Muscle of leg (tissue), 11 donors: ENCODE measurements around the gene EGFL8. TPM values are rescaled to one million over a fixed set of nuclear protein-coding genes. Genes with fewer than 3 reads are reported as not detected.

ENCODE experiments used
- DNase-seq: peaks from one replicate; pipeline ENCODE4 v3.0.0; 2013
- H3K27ac ChIP-seq: one replicate; pipeline ENCODE4 v1.5.1; 2013; ENCODE audit warnings: mild to moderate bottlenecking, low read length, control low read depth
- H3K27me3 ChIP-seq: one replicate; pipeline ENCODE4 v1.6.1; 2013; ENCODE audit warnings: low read length; ENCODE audit not compliant: control insufficient read depth, insufficient read depth
- H3K36me3 ChIP-seq: one replicate; pipeline ENCODE4 v1.6.1; 2013; ENCODE audit warnings: low read length; ENCODE audit not compliant: control insufficient read depth, insufficient read depth
- H3K4me1 ChIP-seq: one replicate; pipeline ENCODE4 v1.6.1; 2013; ENCODE audit warnings: low read length; ENCODE audit not compliant: control insufficient read depth, insufficient read depth
- H3K4me3 ChIP-seq: one replicate; pipeline ENCODE4 v1.5.1; 2013; ENCODE audit warnings: low read length, control low read depth
- H3K9me3 ChIP-seq: replicated peaks from 2 replicates; pipeline ENCODE4 v1.6.1; 2013; ENCODE audit warnings: low read depth, low read length; ENCODE audit not compliant: control insufficient read depth
- WGBS: methylation state at CpG from one replicate; pipeline ENCODE4 v1.1.5; 2013; ENCODE audit warnings: missing lambda C conversion rate; ENCODE audit not compliant: insufficient coverage; 5-methylcytosine and 5-hydroxymethylcytosine counted together
- polyA plus RNA-seq, 8 donors: library from polyadenylated mRNA; unstranded; fragments of 120-200 nt; gene quantifications; one replicate each; pipeline versions ENCODE4 v1.2.1 to v1.2.3, GENCODE V29; 2013; ENCODE audit warnings: inconsistent platforms in 1 of 8, low replicate concordance in 1 of 8; ENCODE audit not compliant: insufficient read length in 8 of 8, insufficient read depth in 1 of 8
- total RNA-seq: library from RNA; stranded (reverse); fragments of 120-200 nt; gene quantifications from one replicate; pipeline ENCODE4 v1.2.4, GENCODE V29; 2013

EGFL8 gene
- total and polyA plus RNA-seq, 9 donors = 22.9 to 43.4 (median 28.9) TPM

DNA sequence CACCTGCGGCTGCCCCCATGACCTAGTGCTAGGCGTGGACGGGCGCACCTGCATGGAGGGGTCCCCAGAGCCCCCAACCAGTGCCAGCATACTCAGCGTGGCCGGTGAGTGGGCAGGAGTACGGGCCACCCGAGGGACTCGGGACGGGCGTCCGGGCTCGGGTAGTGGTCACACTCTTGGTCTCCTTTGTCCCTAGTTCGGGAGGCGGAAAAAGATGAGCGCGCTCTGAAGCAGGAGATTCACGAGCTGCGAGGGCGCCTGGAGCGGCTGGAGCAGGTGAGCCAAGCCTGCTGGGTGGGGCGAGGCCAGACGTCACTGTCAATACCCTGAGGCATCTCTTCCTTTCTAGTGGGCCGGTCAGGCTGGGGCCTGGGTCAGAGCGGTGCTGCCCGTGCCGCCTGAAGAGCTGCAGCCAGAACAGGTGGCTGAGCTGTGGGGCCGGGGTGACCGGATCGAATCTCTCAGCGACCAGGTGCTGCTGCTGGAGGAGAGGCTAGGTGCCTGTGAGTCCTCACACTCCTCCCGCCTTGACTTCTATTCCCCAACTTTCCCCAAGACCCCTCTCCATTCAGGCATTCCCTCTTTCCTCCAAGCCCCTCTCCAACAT, 2.9 kb downstream of the EGFL8 start:
- DNase-seq = peak; percentile 12
- H3K4me3 ChIP-seq = no peak overlapping the region
- peaks cover 73% of the 10 kb centered on the region for H3K36me3 ChIP-seq
- H3K9me3 ChIP-seq = no peaks in the 10 kb centered on the region
- 73% methylated on average over 28 of the region's 32 CpGs for WGBS
- H3K27me3 ChIP-seq = no peaks in the 10 kb centered on the region
- peaks cover 3% of the 10 kb centered on the region for H3K4me1 ChIP-seq
- H3K27ac ChIP-seq = peak overlapping the region; percentile 20

DNA sequence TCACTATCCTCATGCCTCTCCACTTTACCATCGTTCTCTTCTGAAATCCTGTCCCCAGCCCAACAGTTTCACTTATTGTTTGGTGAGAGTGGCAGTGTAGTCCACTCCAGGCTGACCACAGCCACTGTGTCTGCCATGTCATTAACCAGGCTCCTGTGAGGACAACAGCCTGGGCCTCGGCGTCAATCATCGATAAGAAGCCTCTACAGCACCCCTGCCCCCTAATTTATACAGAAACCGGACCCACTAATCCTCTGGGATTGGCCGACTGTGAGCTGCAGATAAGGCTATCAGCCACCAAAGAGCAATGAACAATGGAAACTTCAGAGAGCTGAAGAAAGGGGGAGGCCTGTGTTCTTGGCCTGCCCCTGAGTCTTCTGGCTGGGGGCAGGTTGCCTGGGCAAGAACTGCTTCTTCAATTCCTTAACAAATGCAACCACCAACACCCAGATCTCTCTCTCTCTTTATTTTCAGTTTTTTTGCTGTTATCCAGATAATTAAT, 3.4 kb downstream of the EGFL8 start:
- H3K36me3 ChIP-seq = peaks cover 67% of the 10 kb centered on the region
- peak overlapping the region; percentile 20 for H3K27ac ChIP-seq

DNA sequence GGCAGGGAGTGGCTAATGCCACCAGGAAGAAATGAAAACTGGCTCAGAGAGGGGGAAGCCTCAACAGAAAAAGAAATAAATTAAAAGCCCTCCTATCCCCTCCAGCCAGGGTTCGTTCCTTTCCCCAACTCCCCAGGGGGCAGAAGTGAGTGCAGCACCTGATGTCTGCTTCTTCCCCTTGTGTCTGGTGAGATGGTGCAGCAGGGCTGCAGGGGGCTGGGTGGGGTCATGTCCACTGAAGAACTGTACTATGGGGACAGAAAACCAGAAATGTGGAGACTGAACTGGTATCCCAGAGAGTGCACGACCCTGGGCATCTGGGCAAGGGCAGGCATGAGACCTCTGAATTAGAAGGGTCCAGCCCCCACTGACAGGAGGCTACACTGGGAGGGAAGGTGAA, 4.0 kb downstream of the EGFL8 start:
- WGBS = 100% methylated on average over 1 of the region's 2 CpGs
- no peak overlapping the region for H3K27ac ChIP-seq
- peaks cover 68% of the 10 kb centered on the region for H3K36me3 ChIP-seq
- peaks cover 7% of the 10 kb centered on the region for H3K4me1 ChIP-seq
- peak; percentile 10 for DNase-seq
- H3K27me3 ChIP-seq = no peaks in the 10 kb centered on the region
- H3K4me3 ChIP-seq = no peak overlapping the region
- H3K9me3 ChIP-seq = no peaks in the 10 kb centered on the region

More for the DNA sequence above, 3.4 kb downstream of the EGFL8 start:
- H3K9me3 ChIP-seq = no peaks in the 10 kb centered on the region
- 27% methylated on average over 4 of the region's 6 CpGs for WGBS
- peaks cover 5% of the 10 kb centered on the region for H3K4me1 ChIP-seq
- peak; percentile 3 for DNase-seq
- H3K4me3 ChIP-seq = no peak overlapping the region
- H3K27me3 ChIP-seq = no peaks in the 10 kb centered on the region

DNA sequence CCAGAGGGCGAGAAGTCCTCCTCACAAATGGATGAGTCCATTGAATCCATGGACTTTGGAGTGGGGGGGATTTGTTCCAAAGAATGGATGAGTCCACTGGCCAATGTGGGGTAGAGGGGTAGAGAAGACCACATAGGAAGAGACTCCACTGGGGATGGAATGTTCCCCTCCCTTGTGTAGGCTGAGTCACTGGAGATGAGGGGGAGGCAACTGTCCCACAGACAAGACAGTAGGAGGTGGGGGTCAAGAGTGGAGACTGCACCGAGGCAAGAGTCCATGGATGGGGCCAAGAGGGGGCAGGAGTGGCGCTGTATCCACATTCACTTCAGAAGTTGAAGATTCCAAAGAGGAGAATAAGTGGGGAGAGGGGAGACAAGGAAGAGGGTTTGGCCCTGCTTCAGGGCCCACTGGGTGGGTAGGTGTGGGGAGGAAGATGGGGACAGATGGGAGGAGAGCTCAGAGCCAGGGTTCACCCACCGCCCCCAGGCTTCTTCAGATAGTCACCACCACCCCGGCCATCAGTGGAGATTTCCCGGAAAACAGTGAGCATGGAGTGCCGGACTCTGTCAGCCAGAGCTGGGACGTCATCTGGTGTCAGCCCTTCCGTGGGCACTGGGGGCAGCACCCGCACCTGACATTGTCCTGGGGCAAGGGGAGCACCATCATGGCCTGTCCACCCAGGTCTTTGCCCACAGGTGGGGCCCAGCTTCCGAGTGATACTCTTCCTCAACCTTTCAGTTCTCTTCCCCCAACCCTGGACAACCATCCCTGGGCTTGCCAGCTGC, 4.6 kb downstream of the EGFL8 start:
- Histone ChIP-seq H3K27me3 (no peaks in the 10 kb centered on the region), H3K4me3 (no peak overlapping the region), H3K4me1 (peaks cover 7% of the 10 kb centered on the region), H3K36me3 (peaks cover 66% of the 10 kb centered on the region), H3K9me3 (no peaks in the 10 kb centered on the region), H3K27ac (no peak overlapping the region)
- WGBS = 90% methylated on average over 9 of the region's 11 CpGs
- DNase-seq = peak; percentile 4

DNA sequence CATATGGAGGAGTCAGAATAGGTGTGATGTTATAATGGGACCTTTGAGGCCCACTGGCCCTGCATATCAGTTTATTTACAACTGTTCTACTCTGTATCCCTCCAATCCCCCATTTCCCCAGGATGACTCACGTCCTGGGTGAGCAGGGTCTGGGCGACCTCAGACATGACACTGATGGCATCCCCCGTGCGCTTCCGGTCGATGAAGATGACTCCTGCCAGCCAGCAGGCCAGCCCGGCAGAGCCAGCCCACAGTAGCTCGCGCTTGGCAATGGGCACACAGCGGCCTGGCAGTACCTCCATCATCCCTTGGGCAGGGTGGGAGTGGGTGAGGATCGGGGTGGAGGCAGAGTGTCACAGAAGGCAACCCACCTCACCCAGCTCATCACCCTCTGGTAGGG, 5.9 kb downstream of the EGFL8 start:
- H3K36me3 ChIP-seq = peaks cover 60% of the 10 kb centered on the region

DNA sequence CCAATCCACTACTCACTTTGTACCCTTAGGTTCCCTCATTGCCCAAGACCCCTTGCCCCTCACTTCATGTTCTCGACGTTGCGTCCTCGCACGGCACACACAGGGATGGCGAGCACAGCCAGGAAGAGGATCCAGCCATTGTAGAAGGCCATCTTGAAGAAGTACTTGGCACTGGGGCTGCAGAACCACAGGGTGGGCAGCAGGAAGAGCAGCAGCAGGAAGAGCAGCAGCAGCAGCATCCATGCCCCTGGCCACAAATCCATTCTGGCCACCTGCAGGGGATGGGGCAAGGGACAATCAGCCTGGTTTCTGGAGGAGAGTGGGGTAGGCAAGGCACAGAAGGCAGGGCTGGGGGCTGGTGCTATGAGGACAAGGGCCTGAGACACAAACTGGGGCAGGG, 6.8 kb downstream of the EGFL8 start:
- H3K9me3 ChIP-seq = no peaks in the 10 kb centered on the region
- peaks cover 16% of the 10 kb centered on the region for H3K4me1 ChIP-seq
- DNase-seq = no peak
- no peak overlapping the region for H3K4me3 ChIP-seq
- WGBS = 96% methylated on average over 6 of the region's 6 CpGs
- H3K27ac ChIP-seq = no peak overlapping the region
- H3K27me3 ChIP-seq = no peaks in the 10 kb centered on the region
- peaks cover 57% of the 10 kb centered on the region for H3K36me3 ChIP-seq

More for the DNA sequence above, 5.9 kb downstream of the EGFL8 start:
- Histone ChIP-seq H3K27me3 (no peaks in the 10 kb centered on the region), H3K9me3 (no peaks in the 10 kb centered on the region), H3K4me1 (peaks cover 12% of the 10 kb centered on the region), H3K27ac (no peak overlapping the region), H3K4me3 (no peak overlapping the region)
- peak; percentile 3 for DNase-seq
- WGBS = 88% methylated on average over 3 of the region's 11 CpGs

DNA sequence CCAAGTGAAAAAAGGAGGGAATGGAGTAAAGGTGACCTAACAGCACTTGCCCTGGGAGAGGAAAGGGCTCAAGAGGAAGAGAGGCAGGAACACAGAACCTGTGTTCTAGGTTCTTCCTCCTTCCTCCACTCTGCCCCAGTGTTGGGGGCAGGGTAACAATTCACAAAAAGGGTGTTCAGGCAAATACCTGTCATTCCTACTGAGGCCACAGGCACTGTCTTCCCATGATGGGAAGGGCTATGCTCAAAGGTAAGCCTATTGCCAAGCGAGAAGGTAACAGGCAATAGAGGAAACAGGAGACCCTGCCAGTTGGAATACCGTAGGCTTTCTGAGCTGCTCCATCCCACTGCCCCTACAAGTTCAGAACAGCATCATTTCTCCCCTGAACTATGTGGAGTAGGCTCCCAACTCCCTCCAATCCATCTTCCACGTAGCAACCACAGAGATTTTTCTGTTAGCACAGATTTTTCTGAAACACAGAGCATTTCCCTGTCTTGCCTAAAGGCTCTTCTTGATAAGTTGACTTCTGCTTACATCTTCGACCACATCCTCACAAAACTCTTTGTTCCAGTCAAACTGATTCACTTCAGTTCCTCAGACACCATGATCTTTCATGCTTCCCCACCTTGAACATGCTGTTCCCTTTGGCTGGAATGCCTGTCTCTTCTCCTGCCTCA, 8.8 kb downstream of the EGFL8 start:
- Histone ChIP-seq H3K36me3 (peaks cover 37% of the 10 kb centered on the region), H3K27me3 (no peaks in the 10 kb centered on the region), H3K4me3 (no peak overlapping the region), H3K4me1 (peaks cover 27% of the 10 kb centered on the region), H3K9me3 (no peaks in the 10 kb centered on the region), H3K27ac (no peak overlapping the region)
- WGBS = 80% methylated on average over 4 of the region's 4 CpGs
- DNase-seq = peak; percentile 6

DNA sequence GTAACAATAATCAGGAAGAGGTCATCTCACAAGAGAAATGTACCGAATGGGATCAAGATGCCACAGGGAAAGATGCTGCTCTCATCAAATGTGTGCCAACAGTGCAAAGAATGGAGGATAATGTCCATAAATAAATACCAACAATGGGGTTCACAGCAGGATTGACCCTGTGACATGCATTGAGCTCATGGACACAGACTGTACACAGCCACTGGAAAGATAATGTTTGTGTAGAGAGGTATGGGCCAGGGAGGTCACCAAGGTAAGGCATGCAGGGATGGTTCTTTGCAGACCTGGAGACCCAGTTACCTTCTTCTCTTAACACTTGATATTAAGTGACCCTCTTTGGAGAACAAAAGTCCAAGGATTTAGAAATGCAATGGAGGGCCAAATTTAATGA, 10.0 kb downstream of the EGFL8 start:
- peaks cover 36% of the 10 kb centered on the region for H3K4me1 ChIP-seq
- H3K9me3 ChIP-seq = no peaks in the 10 kb centered on the region
- H3K4me3 ChIP-seq = no peak overlapping the region
- WGBS = 100% methylated on average over 1 of the region's 1 CpG
- no peaks in the 10 kb centered on the region for H3K27me3 ChIP-seq
- no peak overlapping the region for H3K27ac ChIP-seq
- peaks cover 26% of the 10 kb centered on the region for H3K36me3 ChIP-seq
- DNase-seq = peak; percentile 4

DNA sequence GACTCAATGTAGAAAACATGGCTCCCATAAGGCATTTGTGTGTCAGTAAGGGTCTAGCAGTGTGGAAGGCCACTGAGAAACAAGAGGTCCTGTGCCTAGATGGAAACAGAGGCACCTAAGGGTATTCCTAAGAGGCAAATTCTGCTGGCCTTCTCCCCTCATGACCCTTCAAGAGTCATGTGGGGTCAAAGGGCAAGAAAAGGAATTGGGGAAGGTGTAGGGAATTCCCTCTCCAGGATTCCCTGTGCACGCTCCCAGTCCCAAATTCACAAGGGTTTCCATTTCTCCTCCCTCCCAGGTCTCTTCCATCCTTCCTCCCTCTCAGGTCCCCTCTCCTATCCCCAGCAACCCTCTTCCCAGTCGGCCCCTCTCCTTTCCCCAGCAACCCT, 10.9 kb downstream of the EGFL8 start:
- Histone ChIP-seq H3K4me3 (peak overlapping the region; percentile 92), H3K4me1 (peaks cover 44% of the 10 kb centered on the region), H3K36me3 (peaks cover 22% of the 10 kb centered on the region), H3K27me3 (no peaks in the 10 kb centered on the region), H3K9me3 (no peaks in the 10 kb centered on the region), H3K27ac (peak overlapping the region; percentile 76)
- whole genome bisulfite sequencing = 17% methylated on average over 2 of the region's 2 CpGs
- DNase-seq = peak; percentile 36
